Measurements from ENCODE around the gene DDC.
"Not testable (repeated sequence)": the region's sequence is repeated elsewhere in the genome, so short reads cannot be mapped to it uniquely, and the experiment has no call there.

DDC gene

GRCh38 chr7:50486512-50486911, 78.7 kb downstream of the DDC start:
- no peak for DNase-seq (ENCODE audit: low read depth in 3 of 3)

- no peak for DNase-seq (ENCODE audit: low read depth in 3 of 3)
Measured at GRCh38 chr7:50481867-50482266, 83.3 kb downstream of the DDC start.

GRCh38 chr7:50480797-50481196, 84.4 kb downstream of the DDC start:
- DNase-seq (ENCODE audit: low read depth in 3 of 3): no peak

- no peak for DNase-seq (ENCODE audit: low read depth in 3 of 3)
Measured at GRCh38 chr7:50479743-50480517, 85.3 kb downstream of the DDC start.

GRCh38 chr7:50477640-50478039, 87.6 kb downstream of the DDC start:
- DNase-seq (ENCODE audit: low read depth in 3 of 3): no peak

- DNase-seq (ENCODE audit: low read depth in 3 of 3): no peak
Measured at GRCh38 chr7:50476953-50477625, 88.1 kb downstream of the DDC start.

GRCh38 chr7:50475340-50475739, 89.9 kb downstream of the DDC start:
- DNase-seq (ENCODE audit: low read depth in 3 of 3): no peak

GRCh38 chr7:50474382-50475160, 90.6 kb downstream of the DDC start:
- no peak for DNase-seq (ENCODE audit: low read depth in 3 of 3)

- DNase-seq (ENCODE audit: low read depth in 3 of 3): no peak
Measured at GRCh38 chr7:50473531-50473930, 91.7 kb downstream of the DDC start.

- no peak for DNase-seq (ENCODE audit: low read depth in 3 of 3)
Measured at GRCh38 chr7:50472427-50472826, 92.8 kb downstream of the DDC start.

- no peak for DNase-seq (ENCODE audit: low read depth in 3 of 3)
Measured at GRCh38 chr7:50471970-50472369, 93.2 kb downstream of the DDC start.

GRCh38 chr7:50470250-50471163, 94.7 kb downstream of the DDC start:
- DNase-seq (ENCODE audit: low read depth in 3 of 3): no peak

GRCh38 chr7:50469181-50469580, 96.0 kb downstream of the DDC start:
- no peak for DNase-seq (ENCODE audit: low read depth in 3 of 3)

- peak; percentile 60 to 68 (median 63) for DNase-seq (ENCODE audit: low read depth in 3 of 3)
Measured at GRCh38 chr7:50467817-50468610, 97.2 kb downstream of the DDC start.

- DNase-seq (ENCODE audit: low read depth in 3 of 3): no peak
Measured at GRCh38 chr7:50466815-50467585, 98.2 kb downstream of the DDC start.

GRCh38 chr7:50463035-50463434, 102.2 kb downstream of the DDC start:
- no peak for DNase-seq (ENCODE audit: low read depth in 3 of 3)

GRCh38 chr7:50462361-50462760, 102.8 kb downstream of the DDC start:
- no peak for DNase-seq (ENCODE audit: low read depth in 3 of 3)

- DNase-seq (ENCODE audit: low read depth in 3 of 3): no peak
Measured at GRCh38 chr7:50461695-50462094, 103.5 kb downstream of the DDC start.

GRCh38 chr7:50459183-50459582, 106.0 kb downstream of the DDC start:
- DNase-seq (ENCODE audit: low read depth in 3 of 3): not testable (repeated sequence)

- not testable (repeated sequence) for DNase-seq (ENCODE audit: low read depth in 3 of 3)
Measured at GRCh38 chr7:50458651-50459050, 106.6 kb downstream of the DDC start.

All from stimulated activated CD4-positive, alpha-beta T cell treated with anti-CD3 and anti-CD28 coated beads, TNF-alpha, amount 100 ng/mL, for 4 hours (primary cell).